K562 (cell line): ENCODE results near the gene P2RX3. TPM values are rescaled to one million over a fixed set of nuclear protein-coding genes. Genes with fewer than 3 reads are reported as not detected.
A peak's percentile ranks its signal among the peaks of the same experiment; 100 is the strongest.

Source experiments
- ARID2 ChIP-seq: fragments of 450-650 bp; IDR thresholded peaks from 2 replicates; pipeline ENCODE4 v1.6.1; 2017; ENCODE audit warnings: antibody characterized with exemption, mild to moderate bottlenecking
- CHD1 ChIP-seq: fragments of 200-600 bp; sonication (generic); IDR thresholded peaks from one replicate; pipeline ENCODE4 v1.6.1; 2012; ENCODE audit warnings: mild to moderate bottlenecking, moderate library complexity, low read length, inconsistent platforms
- DIDO1 ChIP-seq: fragments of 450-650 bp; IDR thresholded peaks from 2 replicates; pipeline ENCODE4 v1.6.1; 2016; ENCODE audit warnings: low read depth, missing biosample characterization, missing genetic modification characterization
- DLX4 ChIP-seq: fragments of 250-450 bp; sonication (Bioruptor Pico); IDR thresholded peaks from 2 replicates; pipeline ENCODE4 v1.6.1; 2021; ENCODE audit warnings: mild to moderate bottlenecking
- ETV6 ChIP-seq, 3 experiments: fragments of 150-350 bp in 1 of 3; sonication (generic) in 1 of 3; formaldehyde crosslinking in 1 of 3; IDR thresholded peaks; 2 replicates each; pipeline versions ENCODE4 v1.6.1 to v1.8.0; 2014 to 2022; ENCODE audit warnings: borderline replicate concordance in 2 of 3, low read depth in 2 of 3, antibody characterized with exemption in 1 of 3, low read length in 1 of 3, mild to moderate bottlenecking in 1 of 3, missing genetic modification reagents in 1 of 3
- HCFC1 ChIP-seq: IDR thresholded peaks from 2 replicates; pipeline ENCODE4 v1.6.1; 2012; ENCODE audit warnings: low read depth, low read length, improper control_type of control experiment
- HMG20A ChIP-seq: fragments of 450-650 bp; formaldehyde crosslinking; conservative IDR thresholded peaks from 2 replicates; pipeline ENCODE4 v1.4.0; 2020; ENCODE audit warnings: mild to moderate bottlenecking, mixed read lengths
- JUN ChIP-seq, 2 experiments: sonication (generic) in 1 of 2; formaldehyde crosslinking in 1 of 2; IDR thresholded peaks; 2 replicates each; pipeline versions ENCODE4 v1.6.1 to v1.8.0; 2012 to 2022; ENCODE audit warnings: borderline replicate concordance in 2 of 2, mild to moderate bottlenecking in 2 of 2, improper control_type of control experiment in 1 of 2, low read depth in 1 of 2, low read length in 1 of 2, missing genetic modification reagents in 1 of 2
- MAFG ChIP-seq: fragments of 450-650 bp; conservative IDR thresholded peaks from 2 replicates; pipeline ENCODE4 v1.6.1; 2016; ENCODE audit warnings: missing genetic modification characterization, missing compliant biosample characterization
- MTA2 ChIP-seq: fragments of 450-650 bp; IDR thresholded peaks from 2 replicates; pipeline ENCODE4 v1.6.1; 2016; ENCODE audit warnings: low read depth
- NR4A1 ChIP-seq, 2 experiments: fragments of 250-450 bp in 1 of 2; fragments of 450-650 bp in 1 of 2; sonication (Bioruptor Pico) in 1 of 2; IDR thresholded peaks; 2 replicates each; pipeline versions ENCODE4 v1.4.0 to v1.6.1; 2016 to 2020; ENCODE audit warnings: mild to moderate bottlenecking in 2 of 2, missing compliant biosample characterization in 1 of 2, missing genetic modification characterization in 1 of 2, moderate library complexity in 1 of 2
- PURB ChIP-seq: sonication (generic); formaldehyde crosslinking; IDR thresholded peaks from 2 replicates; pipeline ENCODE4 v1.9.0; 2021; ENCODE audit warnings: low read depth, mild to moderate bottlenecking, missing genetic modification reagents
- RAD51 ChIP-seq: fragments of 450-650 bp; IDR thresholded peaks from 2 replicates; pipeline ENCODE4 v1.7.1; 2016; ENCODE audit warnings: low read depth, mild to moderate bottlenecking, borderline replicate concordance
- SAP30 ChIP-seq: fragments of 200-600 bp; sonication (generic); IDR thresholded peaks from 2 replicates; pipeline ENCODE4 v1.6.1; 2012; ENCODE audit warnings: borderline replicate concordance, low read depth, mild to moderate bottlenecking, moderate library complexity, low read length, control low read depth, inconsistent platforms; ENCODE audit not compliant: insufficient read depth, poor library complexity, severe bottlenecking
- SMAD4 ChIP-seq: fragments of 250-450 bp; sonication (Bioruptor Pico); conservative IDR thresholded peaks from 2 replicates; pipeline ENCODE4 v1.8.0; 2021; ENCODE audit warnings: inconsistent platforms, mild to moderate bottlenecking, moderate library complexity
- SMARCE1 ChIP-seq: fragments of 450-650 bp; IDR thresholded peaks from 2 replicates; pipeline ENCODE4 v1.7.1; 2016; ENCODE audit warnings: mild to moderate bottlenecking
- ZC3H8 ChIP-seq: fragments of 450-650 bp; IDR thresholded peaks from 2 replicates; pipeline ENCODE4 v1.6.1; 2017
- ZNF174 ChIP-seq: fragments of 250-450 bp; sonication (Bioruptor Pico); IDR thresholded peaks from 2 replicates; pipeline ENCODE4 v1.4.0; 2020; ENCODE audit warnings: mild to moderate bottlenecking
- ZNF431 ChIP-seq: sonication (generic); formaldehyde crosslinking; IDR thresholded peaks from 2 replicates; pipeline ENCODE4 v1.8.0; 2022; ENCODE audit warnings: mild to moderate bottlenecking, missing genetic modification reagents
- ZNF695 ChIP-seq: fragments of 450-650 bp; formaldehyde crosslinking; IDR thresholded peaks from 2 replicates; pipeline ENCODE4 v1.4.0; 2020; ENCODE audit warnings: mild to moderate bottlenecking, moderate library complexity
- ZSCAN29 ChIP-seq: fragments of 450-650 bp; IDR thresholded peaks from 2 replicates; pipeline ENCODE4 v1.6.1; 2017
- ZZZ3 ChIP-seq: fragments of 450-650 bp; IDR thresholded peaks from 2 replicates; pipeline ENCODE4 v1.6.1; 2016; ENCODE audit warnings: antibody characterized with exemption, mild to moderate bottlenecking, moderate library complexity
- polyA plus RNA-seq, 8 experiments: library from polyadenylated mRNA; depleted of rRNA in 4 of 8; stranded (reverse) in 5 of 8; unstranded in 3 of 8; fragments of >200 nt; fragmentation: Nextera tagmentation in 2 of 8; fragmentation: Illumina TruSeq in 1 of 8; extraction: Ambion mirVana in 2 of 8; extraction: Trizol in 1 of 8; gene quantifications; 2 replicates each; pipeline versions ENCODE4 v1.2.1 to v1.2.3, GENCODE V29; 2011 to 2014; ENCODE audit warnings: inconsistent platforms in 1 of 8, missing spikeins in 1 of 8
- total RNA-seq, 7 experiments: library from RNA; depleted of rRNA in 6 of 7; stranded (reverse); fragments of >200 nt in 6 of 7; fragmentation: Illumina TruSeq in 2 of 7; extraction: Trizol in 2 of 7; gene quantifications; 2 replicates each; pipeline versions ENCODE4 v1.2.1 to v1.2.3, GENCODE V29; 2011 to 2021; ENCODE audit warnings: low replicate concordance in 1 of 7
- TF ChIP-seq, protein P1 (sequence below): fragments of 450-650 bp; formaldehyde crosslinking; IDR thresholded peaks from 2 replicates; pipeline ENCODE4 v1.4.0; 2020; ENCODE audit warnings: mild to moderate bottlenecking, mixed read lengths
- TF ChIP-seq, protein P2 (sequence below): fragments of 450-650 bp; IDR thresholded peaks from 2 replicates; pipeline ENCODE4 v1.6.1; 2016; ENCODE audit warnings: borderline replicate concordance

The P2RX3 gene
- total and polyA plus RNA-seq, 9 of the 15 experiments (the other 6 are each of a cell fraction or from before 2014, with no cell fraction given), result not detected

- TF ChIP-seq SMAD4 (peak; percentile 63; the same call in 1 of the 2 replicates), ZSCAN29 (no peak), JUN (IDR thresholded peaks at IDR 0.05; ENCODE audit: borderline replicate concordance, low read depth, low read length) (no peak), JUN (CRISPR knock-in tag; IDR thresholded peaks at IDR 0.05; ENCODE audit: borderline replicate concordance) (no peak), ZZZ3 (no peak), SAP30 (no peak), PURB (no peak), DLX4 (CRISPR knock-in tag) (no peak), ZNF174 (CRISPR knock-in tag) (no peak), CHD1 (no peak), ZNF431 (CRISPR knock-in tag) (no peak), RAD51 (no peak), ZNF695 (CRISPR knock-in tag) (no peak), ARID2 (no peak), MAFG (tag) (0 out of 2 replicates have a peak, but pooled peaks have one; percentile 7), ETV6 (IDR thresholded peaks at IDR 0.05; ENCODE audit: borderline replicate concordance in 1 of 2, low read depth in 2 of 2, low read length in 1 of 2) (peak in 1 of 2 experiments; percentile 21; a peak in 1 of 4 replicates), ETV6 (CRISPR knock-in tag; IDR thresholded peaks at IDR 0.05; ENCODE audit: borderline replicate concordance) (no peak), HMG20A (CRISPR knock-in tag) (no peak), DIDO1 (tag) (no peak), HCFC1 (no peak), SMARCE1 (peak; percentile 62; the same call in 1 of the 2 replicates), ZC3H8 (no peak), MTA2 (peak; percentile 63; the same call in 1 of the 2 replicates), NR4A1 (CRISPR knock-in tag; IDR thresholded peaks at IDR 0.05) (no peak), NR4A1 (tag; IDR thresholded peaks at IDR 0.05) (0 out of 2 replicates have a peak, but pooled peaks have one; percentile 49)
- TF ChIP-seq, protein P1, sequence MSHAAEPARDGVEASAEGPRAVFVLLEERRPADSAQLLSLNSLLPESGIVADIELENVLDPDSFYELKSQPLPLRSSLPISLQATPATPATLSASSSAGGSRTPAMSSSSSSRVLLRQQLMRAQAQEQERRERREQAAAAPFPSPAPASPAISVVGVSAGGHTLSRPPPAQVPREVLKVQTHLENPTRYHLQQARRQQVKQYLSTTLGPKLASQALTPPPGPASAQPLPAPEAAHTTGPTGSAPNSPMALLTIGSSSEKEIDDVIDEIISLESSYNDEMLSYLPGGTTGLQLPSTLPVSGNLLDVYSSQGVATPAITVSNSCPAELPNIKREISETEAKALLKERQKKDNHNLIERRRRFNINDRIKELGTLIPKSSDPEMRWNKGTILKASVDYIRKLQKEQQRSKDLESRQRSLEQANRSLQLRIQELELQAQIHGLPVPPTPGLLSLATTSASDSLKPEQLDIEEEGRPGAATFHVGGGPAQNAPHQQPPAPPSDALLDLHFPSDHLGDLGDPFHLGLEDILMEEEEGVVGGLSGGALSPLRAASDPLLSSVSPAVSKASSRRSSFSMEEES (CRISPR knock-in tag), result no peak
- TF ChIP-seq, protein P2, sequence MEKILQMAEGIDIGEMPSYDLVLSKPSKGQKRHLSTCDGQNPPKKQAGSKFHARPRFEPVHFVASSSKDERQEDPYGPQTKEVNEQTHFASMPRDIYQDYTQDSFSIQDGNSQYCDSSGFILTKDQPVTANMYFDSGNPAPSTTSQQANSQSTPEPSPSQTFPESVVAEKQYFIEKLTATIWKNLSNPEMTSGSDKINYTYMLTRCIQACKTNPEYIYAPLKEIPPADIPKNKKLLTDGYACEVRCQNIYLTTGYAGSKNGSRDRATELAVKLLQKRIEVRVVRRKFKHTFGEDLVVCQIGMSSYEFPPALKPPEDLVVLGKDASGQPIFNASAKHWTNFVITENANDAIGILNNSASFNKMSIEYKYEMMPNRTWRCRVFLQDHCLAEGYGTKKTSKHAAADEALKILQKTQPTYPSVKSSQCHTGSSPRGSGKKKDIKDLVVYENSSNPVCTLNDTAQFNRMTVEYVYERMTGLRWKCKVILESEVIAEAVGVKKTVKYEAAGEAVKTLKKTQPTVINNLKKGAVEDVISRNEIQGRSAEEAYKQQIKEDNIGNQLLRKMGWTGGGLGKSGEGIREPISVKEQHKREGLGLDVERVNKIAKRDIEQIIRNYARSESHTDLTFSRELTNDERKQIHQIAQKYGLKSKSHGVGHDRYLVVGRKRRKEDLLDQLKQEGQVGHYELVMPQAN, result no peak
Observed at GRCh38 chr11:57395905-57396623, 57.9 kb downstream of the P2RX3 start (continued).
